H9 (cell line): ENCODE results near the gene SWSAP1. TPM values are rescaled to one million over a fixed set of nuclear protein-coding genes. Genes with fewer than 3 reads are reported as not detected.

ENCODE experiments used
- DNase-seq: peaks from one replicate; pipeline ENCODE4 v3.0.0-alpha.2; 2017
- H2AFZ ChIP-seq: one replicate; pipeline ENCODE4 v1.6.1; 2013; ENCODE audit warnings: mild to moderate bottlenecking, low read length, control low read depth, moderate library complexity
- H2AK5ac ChIP-seq: 2 replicates; pipeline ENCODE4 v1.6.1; 2013; ENCODE audit warnings: low read length, control low read depth, mixed read lengths; ENCODE audit not compliant: insufficient read length
- H2BK120ac ChIP-seq: one replicate; pipeline ENCODE4 v1.6.1; 2013; ENCODE audit warnings: low read depth, mild to moderate bottlenecking, low read length, control low read depth, inconsistent platforms; ENCODE audit not compliant: poor library complexity, severe bottlenecking
- H2BK12ac ChIP-seq: 2 replicates; pipeline ENCODE4 v1.6.1; 2013; ENCODE audit warnings: low read length, control low read depth, mixed read lengths, low read depth; ENCODE audit not compliant: insufficient read length
- H2BK15ac ChIP-seq: 2 replicates; pipeline ENCODE4 v1.6.1; 2013; ENCODE audit warnings: low read depth, low read length, control low read depth
- H2BK20ac ChIP-seq: one replicate; pipeline ENCODE4 v1.6.1; 2013; ENCODE audit warnings: low read depth, mild to moderate bottlenecking, low read length, control low read depth, inconsistent platforms; ENCODE audit not compliant: poor library complexity, severe bottlenecking
- H2BK5ac ChIP-seq: 2 replicates; pipeline ENCODE4 v1.6.1; 2013; ENCODE audit warnings: low read length, control low read depth, mixed read lengths; ENCODE audit not compliant: insufficient read length
- H3K14ac ChIP-seq: 2 replicates; pipeline ENCODE4 v1.6.1; 2013; ENCODE audit warnings: low read length, control low read depth; ENCODE audit not compliant: insufficient read depth
- H3K18ac ChIP-seq: 2 replicates; pipeline ENCODE4 v1.6.1; 2013; ENCODE audit warnings: low read depth, mild to moderate bottlenecking, mixed read lengths, low read length, control low read depth; ENCODE audit not compliant: insufficient read length
- H3K23ac ChIP-seq: 2 replicates; pipeline ENCODE4 v1.6.1; 2013; ENCODE audit warnings: low read length, control low read depth, mixed read lengths, low read depth; ENCODE audit not compliant: insufficient read length
- H3K23me2 ChIP-seq: 2 replicates; pipeline ENCODE4 v1.6.1; 2013; ENCODE audit warnings: low read depth, mild to moderate bottlenecking, mixed read lengths, low read length, control low read depth; ENCODE audit not compliant: insufficient read length, poor library complexity, severe bottlenecking
- H3K27ac ChIP-seq: 2 replicates; pipeline ENCODE4 v1.5.1; 2013; ENCODE audit warnings: low read length, control low read depth, mixed read lengths, low read depth; ENCODE audit not compliant: insufficient read length
- H3K27me3 ChIP-seq: 2 replicates; pipeline ENCODE4 v1.6.1; 2013; ENCODE audit warnings: low read length, control low read depth, inconsistent platforms; ENCODE audit not compliant: insufficient read depth
- H3K4ac ChIP-seq: 2 replicates; pipeline ENCODE4 v1.6.1; 2013; ENCODE audit warnings: low read depth, mild to moderate bottlenecking, control low read depth, inconsistent platforms, low read length, moderate library complexity
- H3K4me1 ChIP-seq: 2 replicates; pipeline ENCODE4 v1.6.1; 2013; ENCODE audit warnings: low read length, control low read depth, inconsistent platforms; ENCODE audit not compliant: insufficient read depth
- H3K4me2 ChIP-seq: 2 replicates; pipeline ENCODE4 v1.6.1; 2013; ENCODE audit warnings: low read length, control low read depth, mixed read lengths; ENCODE audit not compliant: insufficient read length, insufficient read depth
- H3K56ac ChIP-seq: 2 replicates; pipeline ENCODE4 v1.6.1; 2013; ENCODE audit warnings: low read depth, mild to moderate bottlenecking, mixed read lengths, low read length, control low read depth; ENCODE audit not compliant: insufficient read length
- H3K79me1 ChIP-seq: 2 replicates; pipeline ENCODE4 v1.6.1; 2013; ENCODE audit warnings: low read depth, mild to moderate bottlenecking, moderate library complexity, low read length, control low read depth, inconsistent platforms; ENCODE audit not compliant: insufficient read depth, poor library complexity, severe bottlenecking
- H3K79me2 ChIP-seq: 2 replicates; pipeline ENCODE4 v1.6.1; 2013; ENCODE audit warnings: low read length, control low read depth, inconsistent platforms; ENCODE audit not compliant: insufficient read depth
- H3K9ac ChIP-seq: 2 replicates; pipeline ENCODE4 v1.6.1; 2013; ENCODE audit warnings: low read length, control low read depth, mixed read lengths; ENCODE audit not compliant: insufficient read length; ENCODE audit errors: extremely low read depth
- H3K9me3 ChIP-seq: one replicate; pipeline ENCODE4 v1.6.1; 2013; ENCODE audit warnings: low read depth, low read length, inconsistent platforms; ENCODE audit not compliant: control insufficient read depth
- H3T11ph ChIP-seq: one replicate; pipeline ENCODE4 v1.6.1; 2013; ENCODE audit warnings: mild to moderate bottlenecking, low read length, control low read depth, inconsistent platforms
- H4K20me1 ChIP-seq: one replicate; pipeline ENCODE4 v1.6.1; 2013; ENCODE audit not compliant: control insufficient read depth, insufficient read length, insufficient read depth
- H4K5ac ChIP-seq: 2 replicates; pipeline ENCODE4 v1.6.1; 2013; ENCODE audit warnings: low read depth, mild to moderate bottlenecking, mixed read lengths, low read length, control low read depth; ENCODE audit not compliant: insufficient read length
- H4K8ac ChIP-seq: replicated peaks from 2 replicates; pipeline ENCODE4 v1.6.1; 2013; ENCODE audit warnings: low read length, control low read depth, mixed read lengths, low read depth; ENCODE audit not compliant: insufficient read length
- H4K91ac ChIP-seq: 2 replicates; pipeline ENCODE4 v1.6.1; 2013; ENCODE audit warnings: low read depth, mild to moderate bottlenecking, moderate library complexity, mixed read lengths, low read length, control low read depth; ENCODE audit not compliant: insufficient read length
- H3K27ac Mint-ChIP-seq, 3 experiments: 2 replicates in 2 of 3; 3 replicates in 1 of 3; pipeline ENCODE4 v1.8.0; 2020 to 2021; ENCODE audit warnings: mixed read lengths in 3 of 3, mild to moderate bottlenecking in 1 of 3, moderate library complexity in 1 of 3
- H3K27me3 Mint-ChIP-seq: 2 replicates; pipeline ENCODE4 v1.8.0; 2021; ENCODE audit warnings: low read depth, mild to moderate bottlenecking, moderate library complexity, mixed read lengths
- H3K36me3 Mint-ChIP-seq, 3 experiments: 2 replicates in 2 of 3; 3 replicates in 1 of 3; pipeline ENCODE4 v1.8.0; 2020 to 2021; ENCODE audit warnings: low read depth in 3 of 3, mixed read lengths in 3 of 3; ENCODE audit not compliant: insufficient read depth in 1 of 3
- H3K4me1 Mint-ChIP-seq, 2 experiments: 2 replicates each; pipeline ENCODE4 v1.8.0; 2020; ENCODE audit warnings: mixed read lengths in 2 of 2
- H3K4me3 Mint-ChIP-seq, 2 experiments: 2 replicates in 1 of 2; 3 replicates in 1 of 2; pipeline ENCODE4 v1.8.0; 2020 to 2021; ENCODE audit warnings: mild to moderate bottlenecking in 2 of 2, mixed read lengths in 2 of 2, moderate library complexity in 1 of 2
- H3K9me3 Mint-ChIP-seq, 2 experiments: 2 replicates in 1 of 2; 3 replicates in 1 of 2; pipeline ENCODE4 v1.8.0; 2020; ENCODE audit warnings: mild to moderate bottlenecking in 2 of 2, mixed read lengths in 2 of 2, moderate library complexity in 1 of 2
- CTCF ChIP-seq: fragments of 200-600 bp; sonication (generic); conservative IDR thresholded peaks from 3 replicates; pipeline ENCODE4 v1.8.0; 2021; ENCODE audit warnings: antibody characterized with exemption, mild to moderate bottlenecking
- WGBS: extraction: QIAGEN DNeasy Blood & Tissue Kit; methylation state at CpG from one replicate; pipeline ENCODE4 v1.1.7; 2013; ENCODE audit warnings: missing lambda C conversion rate, low lambda C conversion rate, mixed read lengths; ENCODE audit not compliant: insufficient read length; ENCODE audit errors: extremely low coverage; 5-methylcytosine and 5-hydroxymethylcytosine counted together
- total RNA-seq: library from RNA; stranded (reverse); gene quantifications from 2 replicates; pipeline ENCODE4 v1.2.1, GENCODE V29; 2021

The SWSAP1 gene
- total RNA-seq, 1 experiment from 2014 or later, result 3.8 TPM

GRCh38 chr19:11361037-11361770 lies 13.3 kb upstream of the SWSAP1 start:
- Histone ChIP-seq H2BK120ac (no peak overlapping the region), H4K91ac (no peak overlapping the region), H3K27me3 (no peaks in the 10 kb centered on the region; the same call in 1 of the 2 replicates), H2AFZ (no peak overlapping the region), H3K23me2 (peaks cover 12% of the 10 kb centered on the region), H3K79me1 (no peaks in the 10 kb centered on the region), H3K4ac (no peak overlapping the region), H3K4me2 (peak overlapping the region; percentile 59), H3K23ac (no peak overlapping the region), H3K9ac (no peak overlapping the region), H4K8ac (no peak overlapping the region), H3T11ph (no peak overlapping the region), H2BK15ac (no peak overlapping the region), H3K79me2 (no peaks in the 10 kb centered on the region), H2AK5ac (no peak overlapping the region), H3K27ac (no peak overlapping the region), H3K4me1 (no peaks in the 10 kb centered on the region; the same call in 1 of the 2 replicates), H4K20me1 (no peaks in the 10 kb centered on the region), H4K5ac (no peak overlapping the region), H3K18ac (peak overlapping the region; percentile 20), H3K56ac (no peak overlapping the region), H2BK12ac (no peak overlapping the region), H3K14ac (peak overlapping the region; percentile 37; the same call in 1 of the 2 replicates), H3K9me3 (no peaks in the 10 kb centered on the region), H2BK20ac (no peak overlapping the region), H2BK5ac (no peak overlapping the region)
- no CpG with 5 or more reads among the region's 43 CpGs for WGBS
- Mint-ChIP-seq H3K9me3 (no peaks in the 10 kb centered on the region; a peak in 1 of 5 replicates), H3K36me3 (peaks cover 0 to 2% (median 0%) of the 10 kb centered on the region in 3 experiments; a peak in 3 of 7 replicates), H3K27ac (no peak overlapping the region), H3K4me1 (peaks cover 6 to 22% of the 10 kb centered on the region in 2 experiments), H3K27me3 (peaks cover 46% of the 10 kb centered on the region), H3K4me3 (peak overlapping the region; percentile 62 to 82)
- TF ChIP-seq CTCF, result peak; percentile 59
- DNase-seq, result peak; percentile 96
